ENCODE measurements around the gene TYW3. TPM values are rescaled to one million over a fixed set of nuclear protein-coding genes. Genes with fewer than 3 reads are reported as not detected.

Gene TYW3
- polyA plus RNA-seq, 3 donors, result 5.0 to 6.0 (median 5.2) TPM

DNA sequence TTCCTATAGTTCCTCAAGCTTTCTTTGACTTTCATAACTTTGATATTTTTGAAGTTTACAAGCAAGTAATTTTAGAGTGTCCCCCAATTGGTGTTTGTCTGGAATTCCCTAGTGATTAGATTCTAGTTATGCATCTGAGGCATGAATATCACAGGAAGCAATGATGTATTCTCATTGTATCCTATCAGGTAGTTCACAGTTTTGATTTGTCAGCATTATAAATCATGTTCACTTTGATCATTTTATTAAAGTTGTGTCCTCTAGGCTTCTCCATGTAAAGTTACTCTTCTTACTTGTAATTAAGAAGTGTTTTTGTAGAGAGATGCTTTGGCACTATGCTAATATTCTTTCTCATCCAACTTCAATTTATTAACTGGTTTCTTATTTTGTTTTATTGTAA, 53.0 kb downstream of the TYW3 start:
- H3K36me3 Mint-ChIP-seq, result no peaks in the 10 kb centered on the region
- H4K20me1 ChIP-seq (ENCODE audit: insufficient read depth, low read length), result no peaks in the 10 kb centered on the region
- no peak overlapping the region for H3K9ac ChIP-seq (ENCODE audit: insufficient read depth, low read length, poor library complexity, severe bottlenecking)
- no peak overlapping the region for H3K27ac Mint-ChIP-seq
- intact Hi-C loops (cut with micrococcal nuclease), result no loop called here
- H3K4me2 ChIP-seq (replicated peaks; ENCODE audit: extremely low read depth, low read length, poor library complexity, severe bottlenecking), result no peak overlapping the region
- DNase-seq, result no peak
- H3K27me3 Mint-ChIP-seq (ENCODE audit: low read depth in 3 of 3), result peaks cover 0 to 2% (median 2%) of the 10 kb centered on the region in 3 donors
- no peaks in the 10 kb centered on the region for H3K79me2 ChIP-seq (ENCODE audit: insufficient read depth, low read length)
- no peaks in the 10 kb centered on the region for H3K27me3 ChIP-seq (ENCODE audit: control insufficient read depth in 2 of 2, insufficient read depth in 2 of 2, low read length in 2 of 2)
- H3K4me3 ChIP-seq (replicated peaks in 1 of 3; ENCODE audit: low read depth in 2 of 3, low read length in 3 of 3), result no peak overlapping the region
- no peak overlapping the region for H3K4me3 Mint-ChIP-seq
- H2AFZ ChIP-seq (ENCODE audit: insufficient read depth, low read depth, low read length, poor library complexity, severe bottlenecking), result no peak overlapping the region
- H3K27ac ChIP-seq (ENCODE audit: low read depth in 1 of 2, low read length in 2 of 2), result no peak overlapping the region
- peaks cover 0 to 3% of the 10 kb centered on the region in 2 donors for H3K9me3 ChIP-seq (replicated peaks in 1 of 2; ENCODE audit: control insufficient read depth in 1 of 2, insufficient read depth in 1 of 2, low read length in 2 of 2)
- TF ChIP-seq, protein P1, sequence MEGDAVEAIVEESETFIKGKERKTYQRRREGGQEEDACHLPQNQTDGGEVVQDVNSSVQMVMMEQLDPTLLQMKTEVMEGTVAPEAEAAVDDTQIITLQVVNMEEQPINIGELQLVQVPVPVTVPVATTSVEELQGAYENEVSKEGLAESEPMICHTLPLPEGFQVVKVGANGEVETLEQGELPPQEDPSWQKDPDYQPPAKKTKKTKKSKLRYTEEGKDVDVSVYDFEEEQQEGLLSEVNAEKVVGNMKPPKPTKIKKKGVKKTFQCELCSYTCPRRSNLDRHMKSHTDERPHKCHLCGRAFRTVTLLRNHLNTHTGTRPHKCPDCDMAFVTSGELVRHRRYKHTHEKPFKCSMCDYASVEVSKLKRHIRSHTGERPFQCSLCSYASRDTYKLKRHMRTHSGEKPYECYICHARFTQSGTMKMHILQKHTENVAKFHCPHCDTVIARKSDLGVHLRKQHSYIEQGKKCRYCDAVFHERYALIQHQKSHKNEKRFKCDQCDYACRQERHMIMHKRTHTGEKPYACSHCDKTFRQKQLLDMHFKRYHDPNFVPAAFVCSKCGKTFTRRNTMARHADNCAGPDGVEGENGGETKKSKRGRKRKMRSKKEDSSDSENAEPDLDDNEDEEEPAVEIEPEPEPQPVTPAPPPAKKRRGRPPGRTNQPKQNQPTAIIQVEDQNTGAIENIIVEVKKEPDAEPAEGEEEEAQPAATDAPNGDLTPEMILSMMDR (IDR thresholded peaks at IDR 0.05), result no peak
- no peaks in the 10 kb centered on the region for H3K4me1 ChIP-seq (ENCODE audit: control insufficient read depth in 1 of 2, insufficient read depth in 2 of 2, low read length in 2 of 2)
- no peaks in the 10 kb centered on the region for H3K36me3 ChIP-seq (replicated peaks in 1 of 2; ENCODE audit: control insufficient read depth in 1 of 2, insufficient read depth in 2 of 2, low read length in 2 of 2)
- H3K4me1 Mint-ChIP-seq, result no peaks in the 10 kb centered on the region
- peaks cover 0 to 1% (median 0%) of the 10 kb centered on the region in 7 donors for H3K9me3 Mint-ChIP-seq

DNA sequence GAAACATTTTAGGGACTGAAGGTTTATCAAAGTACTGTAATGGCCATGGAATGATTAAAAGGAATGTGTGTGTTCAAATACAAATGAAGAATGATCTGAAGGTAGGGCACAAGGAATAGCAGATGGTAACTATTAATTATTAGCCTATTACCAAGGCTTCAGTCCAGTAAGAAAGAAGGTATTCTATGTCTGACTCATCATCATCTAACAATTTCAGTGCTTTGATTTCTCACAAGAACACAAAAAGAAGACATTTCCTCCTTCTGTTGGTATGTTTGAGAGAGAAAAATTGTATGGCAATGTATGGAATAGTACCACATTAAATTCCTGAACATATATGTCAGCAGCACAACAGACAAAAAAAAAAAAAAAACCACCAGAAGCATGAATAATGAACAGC, 57.5 kb downstream of the TYW3 start:
- Histone ChIP-seq H3K4me3 (replicated peaks in 1 of 3; ENCODE audit: low read depth in 2 of 3, low read length in 3 of 3) (no peak overlapping the region), H3K79me2 (ENCODE audit: insufficient read depth, low read length) (no peaks in the 10 kb centered on the region), H3K9me3 (replicated peaks in 1 of 2; ENCODE audit: control insufficient read depth in 1 of 2, insufficient read depth in 1 of 2, low read length in 2 of 2) (peaks cover 0 to 3% of the 10 kb centered on the region in 2 donors), H3K36me3 (replicated peaks in 1 of 2; ENCODE audit: control insufficient read depth in 1 of 2, insufficient read depth in 2 of 2, low read length in 2 of 2) (no peaks in the 10 kb centered on the region), H3K9ac (ENCODE audit: insufficient read depth, low read length, poor library complexity, severe bottlenecking) (no peak overlapping the region), H3K4me1 (ENCODE audit: control insufficient read depth in 1 of 2, insufficient read depth in 2 of 2, low read length in 2 of 2) (no peaks in the 10 kb centered on the region), H3K4me2 (replicated peaks; ENCODE audit: extremely low read depth, low read length, poor library complexity, severe bottlenecking) (no peak overlapping the region), H3K27me3 (ENCODE audit: control insufficient read depth in 2 of 2, insufficient read depth in 2 of 2, low read length in 2 of 2) (no peaks in the 10 kb centered on the region), H4K20me1 (ENCODE audit: insufficient read depth, low read length) (no peaks in the 10 kb centered on the region), H2AFZ (ENCODE audit: insufficient read depth, low read depth, low read length, poor library complexity, severe bottlenecking) (no peak overlapping the region), H3K27ac (ENCODE audit: low read depth in 1 of 2, low read length in 2 of 2) (no peak overlapping the region)
- no peaks in the 10 kb centered on the region for H3K4me1 Mint-ChIP-seq
- no peak overlapping the region for H3K4me3 Mint-ChIP-seq
- peaks cover 0 to 1% (median 0%) of the 10 kb centered on the region in 7 donors for H3K9me3 Mint-ChIP-seq
- H3K27me3 Mint-ChIP-seq (ENCODE audit: low read depth in 3 of 3), result peaks cover 0 to 2% (median 1%) of the 10 kb centered on the region in 3 donors
- H3K27ac Mint-ChIP-seq, result no peak overlapping the region
- no peak for DNase-seq
- TF ChIP-seq, protein P1 (IDR thresholded peaks at IDR 0.05), result no peak
- H3K36me3 Mint-ChIP-seq, result no peaks in the 10 kb centered on the region
- intact Hi-C loops (cut with micrococcal nuclease), result no loop called here
